NCI-H82 (cell line): ENCODE data around the gene MGST3.
A peak's percentile ranks its signal among the peaks of the same experiment; 100 is the strongest.
"Not testable (repeated sequence)": the region's sequence is repeated elsewhere in the genome, so short reads cannot be mapped to it uniquely, and the experiment has no call there.

Source experiments
- DNase-seq: peaks from one replicate; lab custom pipeline; 2025; lab: John Stamatoyannopoulos, UW

MGST3 gene

DNA sequence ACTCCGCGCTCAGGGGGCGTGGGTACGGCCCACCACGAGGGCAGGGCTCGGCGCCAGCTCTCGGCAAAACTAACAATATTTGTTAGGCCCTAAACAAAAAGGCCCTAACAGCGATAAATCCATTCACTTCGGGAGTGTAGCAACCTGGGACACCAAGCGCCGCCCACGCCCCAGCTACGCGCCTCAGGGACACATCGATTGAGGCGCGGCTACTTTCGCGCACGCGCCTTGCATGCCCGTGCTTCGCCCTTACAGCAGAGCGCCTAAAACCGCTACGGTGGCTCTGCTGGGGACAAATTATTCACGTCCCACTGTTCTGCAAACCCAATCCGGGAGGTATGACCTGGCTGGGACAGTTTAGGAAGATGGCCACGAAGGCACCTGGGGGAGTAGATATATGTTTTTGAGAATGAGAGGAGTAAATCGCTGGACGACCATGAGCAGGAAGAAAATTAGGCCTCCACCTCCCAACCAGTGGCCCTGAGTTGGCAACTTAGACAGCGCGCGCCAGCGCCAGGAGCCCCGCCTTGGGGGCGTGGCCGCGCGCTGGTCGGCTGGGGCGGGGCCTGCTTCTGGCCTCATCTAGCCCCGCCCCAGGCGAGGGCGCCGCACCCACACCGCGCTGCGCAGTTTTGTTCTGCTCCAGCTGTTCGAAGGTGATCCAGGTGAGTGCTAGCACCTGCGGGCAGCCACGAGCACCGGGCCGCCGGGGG lies at the start of gene MGST3:
Gene MGST3 (plus strand): TSS at position 606 of the 713 bp plus-strand sequence. CDS start 18,614 bp downstream, outside the sequence.
- peak; percentile 99 for DNase-seq

DNA sequence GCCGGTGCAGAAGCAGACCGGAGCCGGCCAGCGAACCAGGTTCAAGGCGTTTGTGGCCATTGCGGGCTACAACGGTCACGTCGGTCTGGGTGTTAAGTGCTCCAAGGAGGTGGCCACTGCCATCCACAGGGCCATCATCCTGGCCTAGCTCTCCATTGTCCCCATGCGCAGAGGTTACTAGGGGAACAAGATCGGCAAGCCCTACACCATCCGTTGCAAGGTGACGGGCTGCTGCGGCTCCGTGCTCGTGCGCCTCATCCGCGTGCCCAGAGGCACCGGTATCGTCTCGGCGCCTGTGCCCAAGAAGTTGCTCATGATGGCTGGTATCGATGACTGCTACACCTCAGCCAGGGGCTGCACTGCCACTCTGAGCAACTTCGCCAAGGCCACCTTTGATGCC lies 49.1 kb upstream of the MGST3 start:
- no peak for DNase-seq

DNA sequence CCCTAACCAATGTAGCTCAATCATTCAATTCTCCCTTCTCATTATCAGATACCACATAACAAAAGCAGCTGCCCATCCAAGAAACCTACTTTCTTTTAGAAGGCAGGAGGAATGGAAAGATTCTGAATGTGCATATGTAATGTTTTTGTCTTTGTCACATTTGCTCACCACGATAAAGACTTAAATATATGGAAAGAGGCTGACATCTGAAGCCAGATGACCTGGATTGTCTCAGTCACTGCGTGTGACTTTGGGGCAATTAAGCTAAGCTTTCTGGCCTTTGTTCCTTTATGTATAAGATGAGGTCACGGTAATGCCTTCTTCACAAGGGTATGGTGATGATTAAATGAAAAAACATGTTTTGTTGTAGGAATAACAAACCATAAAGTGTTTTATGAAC lies 44.6 kb upstream of the MGST3 start:
- DNase-seq, result no peak

DNA sequence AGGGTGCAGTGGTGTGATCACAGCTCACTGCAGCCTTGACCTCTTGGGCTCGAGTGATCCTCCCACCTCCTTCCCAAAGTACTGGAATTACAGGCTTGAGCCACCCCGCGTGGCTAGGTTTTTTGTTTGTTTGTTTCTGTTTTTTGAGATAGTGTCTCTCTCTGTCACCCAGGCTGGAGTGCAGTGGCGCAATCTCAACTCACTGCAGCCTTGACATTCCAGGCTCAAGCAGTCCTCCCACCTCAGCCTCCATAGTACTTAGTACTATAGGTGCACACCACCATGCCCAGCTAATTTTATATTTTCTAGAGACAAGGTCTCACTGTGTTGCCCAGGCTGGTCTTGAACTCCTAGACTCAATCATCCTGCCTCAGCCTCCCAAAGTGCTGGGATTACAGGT lies 39.6 kb upstream of the MGST3 start:
- not testable (repeated sequence) for DNase-seq

DNA sequence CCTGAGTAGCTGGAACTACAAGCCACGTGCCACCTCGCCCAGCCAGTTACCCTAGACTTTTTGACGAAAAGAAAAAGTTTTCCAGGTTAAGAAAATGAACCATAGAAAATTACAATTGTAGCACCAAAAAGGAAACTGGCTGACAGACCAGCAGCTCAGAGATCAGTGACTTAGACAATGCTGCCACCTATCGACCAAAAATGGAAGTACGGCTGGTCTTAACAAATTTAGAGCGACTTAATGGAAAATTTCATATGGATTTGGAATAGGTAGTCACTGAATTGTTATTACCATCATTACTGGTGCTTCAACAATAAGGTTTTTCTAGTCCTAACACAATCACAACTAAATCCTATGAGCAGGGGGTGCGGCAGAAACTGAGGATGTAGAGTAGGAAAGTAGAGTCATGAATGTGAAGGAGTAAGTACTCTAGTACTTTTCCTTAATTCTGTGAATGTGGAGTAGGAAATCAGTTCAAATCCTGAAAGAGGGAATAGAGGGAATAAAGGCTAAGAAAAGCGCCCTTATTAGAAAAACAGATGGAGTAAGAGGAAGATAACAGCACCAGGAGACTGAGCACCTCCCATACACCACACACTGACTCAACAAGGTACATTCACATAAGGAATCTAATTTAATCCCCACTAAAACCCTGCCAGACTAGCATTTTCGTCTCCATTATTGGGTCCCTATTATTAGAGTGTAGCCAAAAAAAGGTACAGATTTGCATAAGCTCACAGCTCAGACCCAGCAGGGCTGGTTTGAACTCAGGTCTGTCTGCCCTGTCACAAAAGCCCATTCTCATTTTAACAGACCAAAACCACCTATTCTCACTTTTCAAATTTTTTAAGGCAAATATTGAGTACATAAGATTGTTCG lies 37.9 kb upstream of the MGST3 start:
- peak; percentile 93 for DNase-seq

DNA sequence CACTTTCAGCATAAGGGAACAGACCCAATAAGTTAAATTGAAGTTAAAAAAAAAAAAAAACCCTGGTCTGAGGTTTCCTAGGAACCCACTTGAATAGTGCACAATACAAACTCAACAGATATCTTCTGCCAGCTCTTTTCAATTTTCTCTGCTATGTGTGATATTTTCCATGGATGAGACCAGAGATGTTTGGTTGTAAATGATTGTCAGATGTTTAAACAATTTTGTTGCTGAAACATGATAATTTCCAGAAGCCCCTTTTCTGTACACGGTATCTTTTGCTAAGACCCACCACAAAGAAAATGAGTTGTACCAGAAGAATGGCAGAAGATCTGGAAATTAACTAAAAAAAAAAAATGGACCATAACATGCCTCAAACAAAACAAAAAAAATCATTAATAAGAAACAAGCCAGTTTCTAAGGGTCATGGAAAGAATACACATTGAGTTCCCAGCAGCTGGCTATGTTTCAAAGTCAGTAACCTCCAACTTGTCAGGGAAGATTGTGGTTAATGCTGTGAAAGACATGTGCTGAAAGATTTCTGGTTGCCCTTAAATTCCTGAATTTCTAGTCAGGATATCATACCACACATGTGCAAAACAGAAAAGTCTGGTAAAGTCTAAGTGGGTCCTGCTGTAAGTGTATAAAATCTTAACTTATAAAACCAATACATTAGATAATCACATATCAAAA lies 35.6 kb upstream of the MGST3 start:
- no peak for DNase-seq

DNA sequence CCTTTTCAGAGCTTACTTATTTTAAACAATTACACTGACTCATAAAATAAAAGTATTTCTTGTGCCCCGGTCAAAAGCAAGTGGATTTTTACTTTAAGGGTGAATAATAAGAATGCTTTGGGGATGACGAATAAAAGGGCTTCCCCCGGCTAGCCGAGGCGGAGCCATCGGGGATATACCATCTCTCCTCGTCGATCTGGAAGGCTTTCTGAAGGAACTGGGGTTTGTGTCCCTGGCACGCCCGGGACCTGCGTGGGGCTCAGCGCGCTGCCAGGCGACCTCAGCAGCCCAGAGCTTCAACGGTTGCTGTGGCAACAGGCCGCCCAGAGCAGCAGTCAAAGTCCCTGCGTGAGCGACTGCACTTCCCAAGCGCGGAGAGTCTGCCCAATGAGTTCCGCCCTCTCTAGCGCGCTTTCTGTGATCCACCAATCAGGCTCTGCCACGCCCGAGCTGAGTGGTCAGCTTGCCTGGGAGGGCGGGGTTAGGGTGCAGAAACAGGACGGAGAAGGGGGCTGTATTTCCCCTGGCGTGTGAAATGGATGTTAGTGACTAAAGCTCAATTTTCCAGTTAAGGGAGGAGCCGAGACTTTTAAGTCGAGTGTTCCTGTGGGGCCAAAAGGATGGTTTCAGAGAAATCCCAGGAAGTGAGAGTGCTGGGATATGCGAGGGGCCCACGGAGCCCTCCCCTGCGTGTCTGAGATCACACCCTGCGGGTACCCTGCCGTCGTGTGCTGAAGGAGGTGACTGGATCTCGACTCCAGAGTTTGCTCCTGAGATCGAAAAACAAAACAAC lies 33.0 kb upstream of the MGST3 start:
- DNase-seq, result peak; percentile 99

DNA sequence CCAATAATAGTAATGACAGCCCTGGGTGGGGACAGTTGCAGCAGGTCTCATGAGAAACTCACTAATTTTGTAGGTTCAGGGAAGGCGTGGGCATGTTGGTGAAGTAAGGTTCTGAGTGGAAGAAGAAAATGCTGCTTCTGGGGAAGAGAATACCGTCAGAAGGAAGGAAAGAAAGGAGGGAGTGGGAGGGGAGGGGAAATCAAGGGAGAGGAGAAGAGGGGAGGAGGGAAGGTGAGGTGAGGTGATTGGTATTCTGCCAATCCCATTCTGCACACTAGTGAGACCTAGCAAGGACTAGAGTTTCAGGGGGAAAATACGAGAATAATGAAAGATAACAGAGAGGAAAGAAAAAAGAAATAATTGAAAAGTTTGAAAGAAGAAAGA lies 32.4 kb upstream of the MGST3 start:
- peak; percentile 50 for DNase-seq

DNA sequence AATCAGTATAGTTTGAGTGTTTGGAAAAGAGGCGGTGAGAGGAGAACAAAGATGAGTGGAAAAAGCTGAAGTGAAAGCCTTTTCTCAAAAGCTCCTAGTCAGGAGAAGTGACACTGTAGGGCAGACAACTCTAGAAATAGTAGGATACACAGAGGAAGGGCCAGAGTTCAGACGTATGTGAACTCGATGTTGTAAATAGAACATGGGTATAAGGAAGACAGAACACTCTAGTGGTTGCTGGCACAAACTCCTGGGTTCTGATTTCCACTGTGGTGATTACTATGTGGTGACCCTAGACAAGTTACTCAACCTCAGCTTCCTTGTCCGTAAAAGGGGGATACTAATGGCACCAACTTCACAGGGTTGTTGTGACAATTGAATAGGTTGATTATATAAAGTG lies 30.2 kb upstream of the MGST3 start:
- peak; percentile 33 for DNase-seq

DNA sequence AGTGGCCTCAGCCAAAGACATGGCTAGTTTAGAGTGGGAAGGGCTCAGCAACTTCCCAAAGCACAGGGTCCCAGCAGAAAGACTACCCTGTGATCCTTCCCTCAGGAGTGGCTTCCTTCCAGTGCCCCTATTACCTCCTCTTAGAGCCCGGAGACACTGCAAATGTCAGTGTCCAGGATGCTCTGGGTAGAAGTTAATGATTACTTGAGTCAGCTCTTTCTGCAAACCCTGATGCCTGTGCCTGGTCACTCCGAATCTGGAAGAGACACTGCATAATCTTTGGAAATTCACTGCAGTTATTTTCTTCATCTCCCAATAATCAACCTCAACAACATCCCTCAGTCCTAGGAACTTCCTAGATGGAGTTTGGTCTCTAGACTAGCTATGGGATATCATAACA lies 27.2 kb upstream of the MGST3 start:
- DNase-seq, result no peak

DNA sequence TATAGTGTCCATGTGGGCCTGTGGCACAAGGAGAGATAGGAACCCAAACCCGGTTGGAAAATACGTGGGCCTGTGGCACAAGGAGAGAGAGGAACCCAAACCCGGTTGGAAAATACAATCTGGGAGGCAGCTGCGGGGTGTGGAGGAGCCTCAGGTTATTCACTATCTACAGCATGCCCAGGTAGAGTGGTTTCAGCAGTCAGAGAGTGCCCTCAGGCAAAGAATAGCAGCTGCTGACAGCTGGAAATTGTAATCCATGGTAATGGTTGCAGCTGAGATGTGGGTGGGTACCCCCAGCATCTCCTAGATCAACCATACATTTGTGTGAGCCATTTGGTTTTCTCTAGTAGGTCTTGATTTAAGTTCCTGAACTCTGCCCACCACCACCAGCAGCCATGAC lies 25.8 kb upstream of the MGST3 start:
- DNase-seq, result no peak

DNA sequence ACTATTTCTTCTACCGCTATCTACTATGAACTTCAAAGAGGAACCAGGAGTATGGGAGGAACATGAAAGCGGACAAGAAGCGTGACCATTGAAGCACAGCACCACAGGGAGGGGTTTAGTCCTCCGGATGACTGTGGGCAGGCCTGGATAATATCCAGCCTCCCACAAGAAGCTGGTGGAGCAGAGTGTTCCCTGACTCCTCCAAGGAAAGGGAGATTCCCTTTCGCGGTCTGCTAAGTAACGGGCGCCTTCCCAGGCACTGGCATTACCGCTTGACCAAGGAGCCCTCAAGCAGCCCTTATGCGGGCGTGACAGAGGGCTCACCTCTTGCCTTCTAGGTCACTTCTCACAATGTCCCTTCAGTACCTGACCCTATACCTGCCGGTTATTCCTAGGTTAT lies 24.4 kb upstream of the MGST3 start:
- not testable (repeated sequence) for DNase-seq

DNA sequence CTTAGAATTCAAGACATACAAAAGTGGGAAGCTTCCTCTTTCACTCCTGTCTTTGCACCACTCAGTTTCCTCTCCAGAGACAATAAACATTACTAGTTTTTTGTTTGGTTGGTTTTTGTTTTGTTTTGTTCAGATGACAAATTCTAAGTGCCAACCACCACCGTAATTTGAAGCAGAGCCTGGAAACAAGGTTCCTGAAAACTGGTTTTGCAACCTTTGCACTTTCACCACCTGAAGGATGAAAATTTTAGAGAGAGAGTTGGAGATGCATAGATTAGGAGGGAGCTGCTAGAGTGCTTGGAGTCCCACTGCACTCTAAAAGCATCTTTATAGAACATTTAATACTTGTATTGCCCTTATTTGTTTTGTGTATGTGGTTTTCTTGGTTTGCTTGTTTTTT lies 20.2 kb upstream of the MGST3 start:
- no peak for DNase-seq

DNA sequence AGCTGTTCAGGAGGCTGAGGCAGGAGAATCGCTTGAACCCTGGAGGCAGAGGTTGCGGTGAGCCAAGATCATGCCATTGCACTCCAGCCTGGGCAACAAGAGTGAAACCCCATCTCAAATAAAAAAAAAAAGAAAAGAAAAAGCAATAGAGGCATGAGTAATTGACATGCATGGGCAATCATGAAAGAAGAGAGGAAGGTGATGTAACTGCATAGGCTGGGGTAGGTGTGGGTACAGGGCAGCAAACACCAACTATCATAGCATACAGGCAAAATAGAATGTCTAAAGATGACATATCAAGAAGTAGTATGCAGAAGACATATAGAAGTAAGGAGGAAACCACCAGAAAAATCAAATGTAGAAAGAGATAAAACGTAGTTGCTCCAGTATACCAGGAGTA lies 19.0 kb upstream of the MGST3 start:
- no peak for DNase-seq

DNA sequence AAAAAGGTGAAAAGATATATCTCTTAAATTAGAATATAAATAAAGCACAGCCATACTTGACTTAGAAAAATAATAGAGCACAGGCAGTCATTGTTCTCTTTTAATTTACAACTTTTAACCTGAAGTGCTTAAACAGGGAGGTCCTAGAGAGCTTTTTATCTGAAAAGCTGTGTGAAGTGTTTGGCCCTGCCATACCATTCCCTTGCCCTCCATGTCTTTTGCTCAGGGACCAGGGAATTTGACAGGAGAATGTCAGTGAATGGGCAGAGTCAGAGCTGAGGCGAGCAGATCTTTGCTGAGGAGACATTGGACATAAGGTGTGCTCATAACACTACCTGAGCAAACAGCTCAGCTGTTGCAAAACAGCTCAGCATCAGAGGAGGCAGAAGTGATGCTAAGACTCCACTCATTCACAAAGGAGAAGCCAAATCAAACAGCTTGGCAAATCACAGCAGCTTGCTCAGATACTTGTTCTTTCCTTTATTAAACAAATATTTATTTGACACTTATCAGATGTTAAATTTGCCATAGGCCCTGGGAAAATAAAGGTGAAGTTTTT lies 14.9 kb upstream of the MGST3 start:
- no peak for DNase-seq

DNA sequence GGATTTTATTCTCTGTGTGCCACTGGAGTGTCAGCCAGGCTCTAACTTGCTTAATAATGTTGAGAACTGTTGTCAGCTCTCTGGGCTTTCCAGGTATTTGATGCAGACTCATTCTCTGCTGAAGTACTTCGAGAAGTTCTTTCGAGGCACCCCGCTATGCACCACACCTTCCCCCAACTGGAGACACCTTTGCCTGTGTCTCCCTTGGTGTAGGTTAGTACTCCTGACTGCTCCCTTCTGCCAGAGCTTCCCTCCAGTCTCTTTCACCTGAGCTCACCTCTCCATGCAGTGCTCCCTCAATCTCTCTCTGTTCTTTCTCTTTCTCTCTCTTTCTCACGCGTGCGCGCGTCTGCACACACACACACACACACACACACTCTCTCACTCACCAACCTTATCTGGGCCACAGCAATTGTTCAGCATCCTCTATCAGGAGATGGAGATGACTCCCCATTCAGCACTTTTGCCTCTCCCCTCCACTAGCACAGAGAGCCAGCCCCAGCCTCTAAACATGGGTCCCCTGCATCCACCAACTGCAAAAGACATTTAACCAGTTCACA lies 14.0 kb upstream of the MGST3 start:
- no peak for DNase-seq

DNA sequence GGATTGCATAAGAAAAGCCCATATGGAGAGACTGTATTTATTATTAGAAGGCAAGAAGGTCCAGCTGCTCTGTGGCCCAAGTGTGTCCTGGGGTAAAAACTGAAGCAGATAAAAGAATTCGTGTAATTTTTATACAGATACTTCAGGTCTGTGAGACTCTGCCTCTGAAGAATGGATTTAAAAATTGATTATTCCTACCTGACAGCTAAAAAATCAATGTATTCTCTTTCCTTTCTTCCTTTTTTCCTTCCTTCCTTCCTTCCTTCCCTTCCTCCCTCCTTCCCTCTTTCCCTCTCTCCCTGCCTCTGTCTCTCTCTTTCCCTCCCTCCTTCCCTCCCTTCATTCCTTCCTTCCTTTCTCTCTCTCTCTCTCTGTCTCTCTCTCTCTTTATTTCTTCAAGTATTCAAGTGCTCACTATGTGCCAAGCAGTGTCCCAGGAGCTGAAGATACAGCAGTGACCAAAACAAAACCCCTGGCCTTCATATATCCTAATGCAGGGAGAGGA lies 11.3 kb upstream of the MGST3 start:
- no peak for DNase-seq

DNA sequence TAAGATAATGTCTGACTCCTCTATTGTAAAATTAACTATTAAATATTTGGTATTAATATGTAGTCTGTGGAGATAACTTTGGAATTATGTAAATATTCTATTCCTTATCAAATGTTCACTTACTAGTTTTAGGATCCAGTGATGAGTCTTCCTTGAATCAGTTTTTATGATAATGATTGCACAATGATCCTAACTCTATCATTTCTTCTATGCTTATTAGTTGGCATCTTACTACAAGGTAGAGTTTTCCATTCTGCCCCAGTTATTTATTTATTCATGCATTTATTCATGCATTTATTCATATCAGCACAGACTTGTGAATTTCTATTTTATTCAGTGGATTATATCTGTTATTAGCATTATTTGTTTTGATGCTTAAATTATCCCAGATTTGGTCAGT lies 7.4 kb upstream of the MGST3 start:
- DNase-seq, result no peak

DNA sequence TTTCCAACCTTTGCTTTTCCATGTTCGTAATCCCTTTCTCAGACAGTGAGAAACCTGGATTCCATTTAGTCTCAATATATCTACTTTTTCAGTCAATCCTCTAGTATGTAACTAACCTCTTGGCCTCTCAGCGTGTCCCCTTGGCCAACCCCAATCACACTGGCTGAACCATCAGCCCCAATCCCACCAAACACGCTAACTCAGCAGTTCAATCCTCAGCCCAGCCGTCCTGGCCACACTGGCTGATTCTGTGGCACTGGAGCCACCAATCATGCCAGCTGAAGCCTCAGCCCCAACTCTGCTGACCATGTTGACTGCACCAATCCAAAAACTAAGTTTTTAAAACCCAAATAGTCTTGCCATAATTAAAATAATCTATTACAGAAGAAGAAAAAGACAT lies 6.6 kb upstream of the MGST3 start:
- DNase-seq, result no peak

DNA sequence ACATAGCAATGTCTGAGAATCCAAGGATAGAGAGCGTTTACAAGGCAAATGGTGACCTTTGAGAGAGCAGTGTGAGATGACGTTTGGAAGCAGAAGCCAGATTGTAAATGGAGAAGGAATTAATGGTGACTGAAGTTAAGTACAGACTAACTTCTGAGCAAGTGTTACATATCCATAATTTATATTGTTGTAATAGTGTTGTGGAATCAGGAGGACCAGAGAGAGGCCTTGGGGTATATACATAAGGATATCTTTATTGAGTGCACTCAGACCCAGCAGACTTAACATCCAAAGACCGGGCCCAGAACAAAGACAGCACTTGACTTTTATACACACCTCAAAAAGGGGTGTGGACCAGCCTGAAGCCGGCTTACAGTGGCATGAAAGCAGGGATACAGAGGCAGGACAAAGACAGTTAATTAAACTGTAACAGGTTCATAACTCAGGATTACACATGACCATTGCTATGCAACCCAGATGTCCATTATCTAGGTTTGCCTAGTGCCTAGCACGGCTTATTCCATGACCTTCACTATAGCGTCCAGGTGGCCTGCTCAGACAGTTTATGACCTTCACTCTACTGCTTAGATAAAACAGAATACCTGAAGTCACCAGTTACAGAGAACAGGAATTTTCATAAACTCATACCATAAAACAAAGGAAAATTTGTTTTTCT lies 2.7 kb upstream of the MGST3 start:
- DNase-seq, result peak; percentile 69

DNA sequence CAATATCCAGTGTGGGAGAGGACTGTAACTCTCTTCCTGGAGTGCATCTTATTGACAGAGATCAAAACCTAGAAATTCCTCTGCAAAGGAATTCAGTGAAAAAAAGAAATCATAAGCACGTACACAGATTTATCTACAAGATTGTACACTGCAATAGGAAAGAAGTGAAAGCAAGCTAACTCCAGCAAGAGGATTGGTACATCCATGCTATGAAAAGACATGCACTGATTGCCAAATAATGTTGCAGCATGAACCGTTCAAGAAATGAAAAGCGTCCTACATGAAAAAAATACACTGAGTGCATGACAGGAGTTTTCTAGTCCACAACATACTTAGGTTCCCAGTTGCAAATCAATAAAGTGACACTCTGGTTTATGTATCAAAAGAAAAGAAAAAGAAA lies 1.9 kb upstream of the MGST3 start:
- no peak for DNase-seq
